GM21619 (cell line): ENCODE results near the gene RAD52.
"Not testable (repeated sequence)": the region's sequence is repeated elsewhere in the genome, so short reads cannot be mapped to it uniquely, and the experiment has no call there.

Source experiments
- ATAC-seq: cut with Tn5 transposase; IDR thresholded peaks from one replicate; pipeline ENCODE4 v1.9.1; 2021; ENCODE audit not compliant: unreplicated experiment

Gene RAD52

GRCh38 chr12:967641-968040 is 18.1 kb upstream of the RAD52 start:
- ATAC-seq: no peak

- no peak for ATAC-seq
These were observed 17.2 kb upstream of the RAD52 start for GRCh38 chr12:966724-967123.

GRCh38 chr12:958588-959123 is 9.2 kb upstream of the RAD52 start:
- ATAC-seq: peak; percentile 76

- no peak for ATAC-seq
These were observed 6.4 kb upstream of the RAD52 start for GRCh38 chr12:955939-956338.

- ATAC-seq: no peak
These were observed 5.2 kb upstream of the RAD52 start for GRCh38 chr12:954741-955140.

GRCh38 chr12:953776-954175 is 4.3 kb upstream of the RAD52 start:
- no peak for ATAC-seq

GRCh38 chr12:951176-951575 is 1.7 kb upstream of the RAD52 start:
- no peak for ATAC-seq

GRCh38 chr12:948238-948637 is 1.3 kb downstream of the RAD52 start:
- ATAC-seq: no peak

- no peak for ATAC-seq
These were observed 2.9 kb downstream of the RAD52 start for GRCh38 chr12:946631-947030.

- ATAC-seq: no peak
These were observed 3.3 kb downstream of the RAD52 start for GRCh38 chr12:946212-946611.

GRCh38 chr12:944211-944610 is 5.3 kb downstream of the RAD52 start:
- ATAC-seq: no peak

- ATAC-seq: no peak
These were observed 6.4 kb downstream of the RAD52 start for GRCh38 chr12:943051-943450.

GRCh38 chr12:938810-939209 is 10.7 kb downstream of the RAD52 start:
- ATAC-seq: no peak

GRCh38 chr12:936377-937345 is 12.8 kb downstream of the RAD52 start:
- ATAC-seq: no peak

- ATAC-seq: not testable (repeated sequence)
These were observed 13.6 kb downstream of the RAD52 start for GRCh38 chr12:935891-936290.

- ATAC-seq: no peak
These were observed 17.9 kb downstream of the RAD52 start for GRCh38 chr12:931591-931990.

GRCh38 chr12:931060-931459 is 18.4 kb downstream of the RAD52 start:
- no peak for ATAC-seq

- ATAC-seq: no peak
These were observed 22.9 kb downstream of the RAD52 start for GRCh38 chr12:926641-927040.

- no peak for ATAC-seq
These were observed 27.2 kb downstream of the RAD52 start for GRCh38 chr12:922285-922684.

- ATAC-seq: no peak
These were observed 28.8 kb downstream of the RAD52 start for GRCh38 chr12:920676-921075.

GRCh38 chr12:916712-917445 is 32.6 kb downstream of the RAD52 start:
- ATAC-seq: no peak

- no peak for ATAC-seq
These were observed 33.3 kb downstream of the RAD52 start for GRCh38 chr12:916240-916639.
